Vagina (tissue), 2 donors: ENCODE data around the gene TIPARP. TPM values are rescaled to one million over a fixed set of nuclear protein-coding genes. Genes with fewer than 3 reads are reported as not detected.

Experiments used
- DNase-seq, 2 donors: peaks; one replicate each; pipeline ENCODE4 v3.0.0-alpha.2; 2017; ENCODE audit errors: extremely low spot score in 2 of 2
- H3K27ac ChIP-seq: fragments of 200-600 bp; sonication (generic); one replicate; pipeline ENCODE4 v1.5.1; 2019
- H3K27me3 ChIP-seq: fragments of 200-600 bp; sonication (generic); one replicate; pipeline ENCODE4 v1.5.1; 2019
- H3K36me3 ChIP-seq, 2 donors: fragments of 200-600 bp; sonication (generic); one replicate each; pipeline ENCODE4 v1.5.1; 2017 to 2019
- H3K4me1 ChIP-seq: fragments of 200-600 bp; sonication (generic); one replicate; pipeline ENCODE4 v1.5.1; 2019
- H3K4me3 ChIP-seq, 2 donors: fragments of 200-600 bp; sonication (generic); 1 replicate in 1 of 2; 2 replicates in 1 of 2; pipeline ENCODE4 v1.5.1; 2016 to 2019
- H3K9me3 ChIP-seq: fragments of 200-600 bp; sonication (generic); one replicate; pipeline ENCODE4 v1.5.1; 2019
- POLR2A ChIP-seq, 2 donors: fragments of 450-650 bp; IDR thresholded peaks; one replicate each; pipeline ENCODE4 v1.6.1; 2017; ENCODE audit warnings: antibody characterized with exemption in 2 of 2, mild to moderate bottlenecking in 2 of 2, moderate library complexity in 2 of 2
- POLR2AphosphoS5 ChIP-seq, 2 donors: sonication (generic); formaldehyde crosslinking; IDR thresholded peaks; one replicate each; pipeline ENCODE4 v1.9.0; 2017; ENCODE audit warnings: antibody characterized with exemption in 2 of 2, mild to moderate bottlenecking in 2 of 2, low read depth in 1 of 2; ENCODE audit not compliant: insufficient read depth in 1 of 2
- intact Hi-C: fragments of 100-400 bp; cut with DNase I; formaldehyde crosslinking; loops from one replicate; pipeline ENCODE4 v1.15.1; 2023
- total RNA-seq: library from RNA; depleted of rRNA; stranded (reverse); fragments of >200 nt; gene quantifications from one replicate; pipeline ENCODE4 v1.2.3, GENCODE V29; 2016
- TF ChIP-seq, protein P1 (sequence below), 3 experiments: fragments of 450-650 bp in 2 of 3; fragments of 200-600 bp in 1 of 3; sonication (generic) in 1 of 3; IDR thresholded peaks; one replicate each; pipeline ENCODE4 v1.5.1; 2017 to 2019; ENCODE audit warnings: antibody characterized with exemption in 3 of 3, mild to moderate bottlenecking in 2 of 3, moderate library complexity in 2 of 3

Gene TIPARP
- total RNA-seq, 1 donor from 2014 or later = 44.0 TPM

DNA sequence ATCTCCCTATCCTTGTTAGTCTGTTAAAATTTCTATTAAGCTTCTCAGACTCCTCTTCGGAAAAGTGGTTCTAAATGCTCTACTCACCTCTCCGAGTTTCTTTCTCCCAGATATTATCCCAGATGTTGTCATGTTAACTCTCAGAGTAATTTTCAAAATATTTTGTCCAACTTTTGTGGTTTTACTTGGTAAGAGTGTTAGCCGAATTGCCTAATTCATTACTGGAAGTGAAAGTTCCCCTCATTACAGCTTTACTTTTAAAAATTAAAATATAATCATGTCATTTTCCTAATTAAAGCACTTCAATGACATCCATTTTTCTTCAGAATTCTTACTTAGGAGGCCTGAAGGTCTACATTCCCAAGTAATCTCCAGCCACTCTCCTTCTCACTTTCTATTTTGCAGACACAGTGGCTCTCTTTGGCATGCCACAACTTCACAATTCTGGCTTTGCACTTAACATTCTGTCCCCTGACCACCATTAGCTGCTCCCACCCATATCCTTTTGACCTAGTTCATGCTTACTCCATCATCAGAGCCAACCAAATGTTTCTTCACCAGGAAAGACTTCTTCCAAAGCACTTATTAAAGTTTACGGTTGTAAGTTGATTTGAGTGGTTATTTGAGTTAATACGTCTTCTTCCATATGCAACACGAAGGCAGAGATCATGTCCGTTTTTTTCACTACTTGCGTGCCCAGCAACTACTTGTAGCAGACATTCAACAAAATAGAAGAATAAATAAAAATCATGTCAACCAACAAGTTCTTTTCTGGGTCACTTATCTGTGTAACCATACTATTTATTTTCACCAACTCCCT is 10.2 kb upstream of the TIPARP start:
- Histone ChIP-seq H3K9me3 (no peaks in the 10 kb centered on the region), H3K27me3 (no peaks in the 10 kb centered on the region), H3K4me3 (no peak overlapping the region), H3K4me1 (peaks cover 5% of the 10 kb centered on the region), H3K36me3 (no peaks in the 10 kb centered on the region), H3K27ac (no peak overlapping the region)
- TF ChIP-seq, protein P1, sequence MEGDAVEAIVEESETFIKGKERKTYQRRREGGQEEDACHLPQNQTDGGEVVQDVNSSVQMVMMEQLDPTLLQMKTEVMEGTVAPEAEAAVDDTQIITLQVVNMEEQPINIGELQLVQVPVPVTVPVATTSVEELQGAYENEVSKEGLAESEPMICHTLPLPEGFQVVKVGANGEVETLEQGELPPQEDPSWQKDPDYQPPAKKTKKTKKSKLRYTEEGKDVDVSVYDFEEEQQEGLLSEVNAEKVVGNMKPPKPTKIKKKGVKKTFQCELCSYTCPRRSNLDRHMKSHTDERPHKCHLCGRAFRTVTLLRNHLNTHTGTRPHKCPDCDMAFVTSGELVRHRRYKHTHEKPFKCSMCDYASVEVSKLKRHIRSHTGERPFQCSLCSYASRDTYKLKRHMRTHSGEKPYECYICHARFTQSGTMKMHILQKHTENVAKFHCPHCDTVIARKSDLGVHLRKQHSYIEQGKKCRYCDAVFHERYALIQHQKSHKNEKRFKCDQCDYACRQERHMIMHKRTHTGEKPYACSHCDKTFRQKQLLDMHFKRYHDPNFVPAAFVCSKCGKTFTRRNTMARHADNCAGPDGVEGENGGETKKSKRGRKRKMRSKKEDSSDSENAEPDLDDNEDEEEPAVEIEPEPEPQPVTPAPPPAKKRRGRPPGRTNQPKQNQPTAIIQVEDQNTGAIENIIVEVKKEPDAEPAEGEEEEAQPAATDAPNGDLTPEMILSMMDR (IDR thresholded peaks at IDR 0.05) = no peak
- TF ChIP-seq POLR2AphosphoS5 (IDR thresholded peaks at IDR 0.05; ENCODE audit: insufficient read depth in 1 of 2, low read depth in 1 of 2) (no peak), POLR2A (IDR thresholded peaks at IDR 0.05) (no peak)
- no peak for DNase-seq
- intact Hi-C loops = no loop called here

DNA sequence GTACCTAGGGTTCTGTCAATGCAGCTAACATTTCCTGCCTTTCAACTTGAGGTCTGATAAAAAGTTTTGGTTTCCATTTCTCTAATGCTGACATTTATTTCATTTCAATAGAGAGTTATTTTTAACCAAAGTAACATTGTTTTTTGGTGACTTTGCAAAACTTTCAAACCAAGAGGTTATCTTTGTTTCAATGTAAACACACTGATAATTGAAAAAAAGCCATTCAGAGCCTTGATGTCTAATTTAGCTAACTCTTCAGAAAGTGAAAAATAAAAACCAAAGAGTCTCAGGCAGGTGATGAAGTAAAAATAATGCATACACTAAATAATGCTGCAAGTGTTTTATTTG is 9.6 kb upstream of the TIPARP start:
- Histone ChIP-seq H3K27me3 (no peaks in the 10 kb centered on the region), H3K4me3 (no peak overlapping the region), H3K27ac (no peak overlapping the region), H3K36me3 (no peaks in the 10 kb centered on the region), H3K9me3 (no peaks in the 10 kb centered on the region), H3K4me1 (peaks cover 4% of the 10 kb centered on the region)
- no peak for DNase-seq
- intact Hi-C loops = no loop called here
- TF ChIP-seq POLR2AphosphoS5 (IDR thresholded peaks at IDR 0.05; ENCODE audit: insufficient read depth in 1 of 2, low read depth in 1 of 2) = no peak
- TF ChIP-seq POLR2A (IDR thresholded peaks at IDR 0.05) = no peak
- TF ChIP-seq, protein P1 (IDR thresholded peaks at IDR 0.05) = no peak

DNA sequence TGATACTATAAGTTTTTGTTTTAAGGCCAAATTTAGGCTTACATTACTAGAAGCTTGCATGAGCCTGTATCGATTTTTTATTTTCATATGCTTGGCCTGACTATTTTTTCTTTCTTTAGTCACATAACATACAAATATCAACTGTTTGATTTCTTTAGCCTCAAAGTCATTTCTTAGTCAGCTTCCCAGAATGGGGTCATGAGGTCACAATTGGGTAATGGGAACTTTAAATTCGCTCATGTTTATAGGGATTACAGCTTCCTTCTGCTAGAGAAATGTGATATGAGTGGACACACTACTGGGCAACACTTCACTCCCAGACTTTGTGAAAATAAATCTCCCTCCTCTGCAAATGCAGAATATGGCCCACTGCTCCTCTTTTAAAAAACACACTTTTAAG is 9.1 kb upstream of the TIPARP start:
- TF ChIP-seq POLR2AphosphoS5 (IDR thresholded peaks at IDR 0.05; ENCODE audit: insufficient read depth in 1 of 2, low read depth in 1 of 2) = no peak
- TF ChIP-seq, protein P1 (IDR thresholded peaks at IDR 0.05) = no peak
- TF ChIP-seq POLR2A (IDR thresholded peaks at IDR 0.05) = no peak
- intact Hi-C loops = no loop called here
- no peaks in the 10 kb centered on the region for H3K9me3 ChIP-seq
- H3K27me3 ChIP-seq = no peaks in the 10 kb centered on the region
- no peak overlapping the region for H3K4me3 ChIP-seq
- no peaks in the 10 kb centered on the region for H3K36me3 ChIP-seq
- no peak overlapping the region for H3K27ac ChIP-seq
- peaks cover 4% of the 10 kb centered on the region for H3K4me1 ChIP-seq
- no peak for DNase-seq

DNA sequence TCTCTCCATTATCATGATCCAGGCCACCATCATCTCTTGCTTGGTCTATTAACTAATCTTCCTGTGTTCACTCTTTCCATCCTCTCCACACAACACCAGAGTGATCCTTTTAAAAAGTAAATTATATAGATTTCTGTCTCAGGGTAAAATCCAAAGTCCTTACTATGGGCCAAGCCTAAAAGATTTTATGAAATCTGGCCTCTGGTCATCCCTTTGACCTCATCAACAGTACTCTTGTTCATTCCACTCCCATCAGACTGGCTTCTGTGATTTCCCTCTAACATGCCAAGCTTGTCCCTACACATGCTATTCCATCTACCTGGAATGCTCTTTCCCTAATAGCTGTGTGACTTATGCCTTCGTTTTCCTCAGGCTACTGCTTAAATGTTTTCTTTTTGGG is 8.3 kb upstream of the TIPARP start:
- no peak overlapping the region for H3K27ac ChIP-seq

More for the DNA sequence above, 8.3 kb upstream of the TIPARP start:
- no peak overlapping the region for H3K4me3 ChIP-seq
- H3K36me3 ChIP-seq = no peaks in the 10 kb centered on the region
- no peaks in the 10 kb centered on the region for H3K27me3 ChIP-seq
- peaks cover 4% of the 10 kb centered on the region for H3K4me1 ChIP-seq
- H3K9me3 ChIP-seq = no peaks in the 10 kb centered on the region
- no peak for DNase-seq
- TF ChIP-seq POLR2A (IDR thresholded peaks at IDR 0.05) (no peak), POLR2AphosphoS5 (IDR thresholded peaks at IDR 0.05; ENCODE audit: insufficient read depth in 1 of 2, low read depth in 1 of 2) (no peak)
- TF ChIP-seq, protein P1 (IDR thresholded peaks at IDR 0.05) = no peak
- intact Hi-C loops = no loop called here
